Right lobe of liver (tissue), 4 donors: ENCODE data around the gene H2AZ2.

ENCODE experiments used
- CTCF ChIP-seq, 4 donors: fragments of 200-600 bp in 3 of 4; fragments of 450-650 bp in 1 of 4; IDR thresholded peaks; one replicate each; pipeline versions ENCODE4 v1.5.1 to v1.8.0; 2016 to 2022; ENCODE audit warnings: antibody characterized with exemption in 4 of 4, mild to moderate bottlenecking in 2 of 4
- POLR2A ChIP-seq: fragments of 450-650 bp; IDR thresholded peaks from one replicate; pipeline ENCODE4 v1.6.1; 2017; ENCODE audit warnings: antibody characterized with exemption, mild to moderate bottlenecking
- donor health status: DM: no; HTN: no; CAD: no.
- donor health status: DM: no; HTN: no; CAD: no.
- donor health status: DM: no; HTN: yes; CAD: no.

- TF ChIP-seq CTCF (IDR thresholded peaks at IDR 0.05) (no peak), POLR2A (no peak)
Measured at GRCh38 chr7:44782460-44782859, 65.4 kb downstream of the H2AZ2 start.
